Activated gamma-delta T cell treated with anti-CD3 and anti-CD28 coated beads, Interleukin-2, amount 50 U/mL, for 16 hours (primary cell): Measurements from ENCODE around the gene POP5.
"Not testable (repeated sequence)": the region's sequence is repeated elsewhere in the genome, so short reads cannot be mapped to it uniquely, and the experiment has no call there.

ENCODE experiments used
- DNase-seq: peaks from one replicate; pipeline ENCODE4 v3.0.0-alpha.2; 2020; ENCODE audit warnings: low read depth

POP5 gene, protein sequence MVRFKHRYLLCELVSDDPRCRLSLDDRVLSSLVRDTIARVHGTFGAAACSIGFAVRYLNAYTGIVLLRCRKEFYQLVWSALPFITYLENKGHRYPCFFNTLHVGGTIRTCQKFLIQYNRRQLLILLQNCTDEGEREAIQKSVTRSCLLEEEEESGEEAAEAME

DNA sequence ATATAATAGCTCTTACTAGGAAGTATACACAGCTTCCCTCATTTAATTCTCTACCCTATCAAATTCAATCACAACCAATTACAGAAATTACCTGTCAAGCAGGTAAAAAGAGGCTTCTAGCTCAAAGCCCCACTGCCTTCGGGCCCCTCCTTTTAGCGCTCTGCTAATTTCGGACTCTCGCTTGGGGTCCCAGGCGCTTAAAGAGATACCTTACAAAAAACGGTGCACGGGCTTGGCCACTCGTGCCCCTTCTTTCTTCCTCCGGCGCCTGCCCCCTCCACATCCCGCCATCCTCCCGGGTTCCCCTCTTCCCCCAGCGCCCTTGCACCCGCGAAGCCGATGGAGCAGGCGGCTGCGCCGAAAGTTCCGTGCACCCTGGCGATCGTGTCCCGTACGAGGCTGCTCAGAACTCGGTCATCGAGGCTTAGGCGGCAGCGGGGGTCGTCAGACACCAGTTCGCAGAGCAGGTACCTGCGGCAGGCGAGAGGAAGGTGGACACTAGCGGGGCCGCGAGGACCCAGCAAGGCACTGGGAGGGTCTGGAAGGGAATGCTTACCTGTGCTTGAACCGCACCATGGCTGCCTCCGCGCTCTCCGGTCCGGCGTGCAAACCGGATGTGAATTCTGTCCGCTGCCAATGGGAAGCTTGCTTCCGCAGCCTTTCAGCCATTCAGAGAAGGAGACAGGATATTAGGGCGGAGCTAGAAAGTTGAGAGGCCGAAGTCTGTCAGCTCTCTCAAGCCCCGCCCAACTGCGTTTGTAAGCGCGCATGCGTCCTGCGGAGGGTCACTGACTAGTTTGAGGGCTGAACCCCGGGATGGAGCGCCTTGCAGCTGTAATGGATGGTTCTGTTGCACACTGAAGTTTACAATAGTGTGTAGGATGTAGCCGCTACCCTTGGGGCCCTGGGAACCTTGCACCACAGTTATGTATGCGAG is at the start of gene POP5:
Gene POP5, minus strand, starts transcription at position 616 of the 937 bp plus-strand sequence. Its CDS starts 40 bp downstream, at position 576.
- peak; percentile 88 for DNase-seq

DNA sequence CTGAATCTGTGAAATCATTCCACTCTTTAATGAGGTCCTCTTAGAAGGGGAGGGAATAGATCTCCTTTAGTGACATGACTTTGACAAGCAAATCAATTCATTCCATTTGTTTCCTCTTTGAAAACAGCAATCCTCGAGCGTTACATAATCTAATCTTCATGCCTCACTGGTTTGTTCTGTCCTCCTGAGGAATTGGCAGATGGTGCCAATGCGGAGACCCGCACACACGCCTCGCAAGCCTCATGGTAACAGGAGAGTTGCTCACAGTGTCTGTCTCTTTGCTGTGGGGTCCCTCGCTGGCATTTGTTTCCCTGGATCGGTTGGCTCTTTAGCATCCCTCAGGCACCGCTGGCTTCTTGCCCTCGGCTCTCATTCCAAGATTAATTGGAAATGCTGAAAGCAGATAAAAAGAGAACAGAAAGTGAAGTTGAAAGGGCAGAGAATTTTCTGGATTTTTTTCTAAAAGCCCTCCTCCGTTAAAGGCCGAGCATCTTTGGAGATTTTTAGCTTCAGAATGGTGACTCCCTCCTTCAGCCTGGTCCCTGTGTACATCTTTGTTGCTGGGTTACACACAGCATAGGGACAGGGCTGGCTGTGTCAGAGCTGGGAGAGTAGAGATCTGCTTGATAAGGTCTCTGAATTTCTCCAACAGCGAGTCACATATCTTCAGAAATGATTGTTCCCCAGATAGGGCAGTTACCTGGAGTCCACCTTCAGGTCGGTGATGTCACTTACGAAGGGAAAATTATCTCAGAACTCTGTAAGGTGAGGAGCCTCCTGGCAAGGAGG is 49.1 kb upstream of the POP5 start:
- no peak for DNase-seq

DNA sequence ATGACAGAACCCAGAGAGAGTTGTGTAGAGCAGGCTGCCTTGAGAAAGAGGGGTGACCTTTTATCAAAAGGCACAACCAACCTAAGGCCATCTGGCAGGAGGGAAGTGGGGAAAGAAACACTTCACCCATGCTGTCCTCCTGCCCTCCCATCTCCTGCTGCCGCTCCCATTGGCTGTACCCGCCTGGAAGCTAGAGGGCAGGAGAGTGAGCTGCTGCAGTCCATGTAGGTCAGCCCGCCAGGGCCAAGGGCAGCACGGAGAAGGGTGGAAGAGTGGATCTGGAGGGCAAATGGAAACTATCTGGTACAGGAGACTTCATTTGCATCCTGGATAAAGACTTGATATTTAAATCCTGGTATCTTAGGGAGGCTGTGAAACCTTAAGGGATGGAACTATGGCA is 47.7 kb upstream of the POP5 start:
- DNase-seq = no peak

DNA sequence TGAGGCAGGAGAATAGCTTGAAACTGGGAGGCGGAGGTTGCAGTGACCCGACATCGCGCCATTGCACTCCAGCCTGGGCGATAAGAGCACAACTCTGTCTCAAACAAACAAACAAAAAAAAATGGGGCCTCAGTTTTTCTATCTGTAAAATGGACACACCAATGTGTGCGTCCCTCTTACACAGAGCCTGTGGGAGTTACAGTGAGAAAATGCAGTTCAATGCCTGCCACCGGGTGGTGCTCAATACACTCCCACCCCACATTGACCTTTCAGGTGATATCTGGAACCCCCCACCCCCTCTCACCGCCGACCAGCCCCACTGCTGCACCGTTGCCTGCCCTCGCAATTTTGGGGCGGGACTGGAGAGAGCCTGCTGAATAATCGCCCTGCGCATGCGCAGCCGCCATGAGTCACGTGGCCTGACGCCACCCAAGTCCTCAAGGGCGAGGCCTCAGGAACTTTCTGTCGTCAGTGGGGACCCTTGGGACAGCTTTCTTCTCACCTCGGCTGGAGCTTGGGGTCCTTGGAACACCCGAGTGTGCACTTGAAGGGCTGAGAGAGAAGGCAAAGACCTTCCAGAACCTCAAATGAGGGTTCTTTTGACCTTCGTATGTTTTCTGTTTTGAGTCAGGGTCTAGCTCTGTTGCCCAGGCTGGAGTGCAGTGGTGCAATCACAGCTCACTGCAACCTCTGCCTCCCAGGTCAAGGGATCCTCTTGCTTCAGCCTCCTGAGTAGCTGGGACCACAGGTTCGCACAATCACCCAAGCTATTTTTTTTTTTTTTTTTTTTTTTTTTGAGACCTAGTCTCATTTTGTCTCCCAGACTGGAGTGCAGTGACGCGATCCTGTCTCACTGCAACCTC is 44.6 kb upstream of the POP5 start:
- no peak for DNase-seq

DNA sequence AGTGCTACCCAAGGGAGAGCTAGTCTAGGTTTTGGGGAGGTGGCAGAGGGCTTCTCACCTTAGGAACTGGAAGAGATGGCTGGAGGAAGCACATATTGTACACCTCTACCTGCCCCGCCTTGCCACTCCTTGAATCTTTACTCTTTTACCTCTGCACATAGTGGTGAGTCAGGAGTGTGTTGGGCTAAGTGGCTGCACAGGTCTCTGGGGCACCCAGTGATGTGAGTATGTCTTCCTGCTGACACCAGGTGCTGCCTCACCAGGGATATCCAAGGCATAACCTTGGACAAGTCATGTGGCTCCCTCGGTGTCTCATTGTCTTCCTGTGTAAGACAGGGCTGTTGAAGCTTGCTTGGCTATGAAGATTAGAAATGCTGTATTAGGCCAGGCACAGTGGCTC is 39.4 kb upstream of the POP5 start:
- DNase-seq = no peak

DNA sequence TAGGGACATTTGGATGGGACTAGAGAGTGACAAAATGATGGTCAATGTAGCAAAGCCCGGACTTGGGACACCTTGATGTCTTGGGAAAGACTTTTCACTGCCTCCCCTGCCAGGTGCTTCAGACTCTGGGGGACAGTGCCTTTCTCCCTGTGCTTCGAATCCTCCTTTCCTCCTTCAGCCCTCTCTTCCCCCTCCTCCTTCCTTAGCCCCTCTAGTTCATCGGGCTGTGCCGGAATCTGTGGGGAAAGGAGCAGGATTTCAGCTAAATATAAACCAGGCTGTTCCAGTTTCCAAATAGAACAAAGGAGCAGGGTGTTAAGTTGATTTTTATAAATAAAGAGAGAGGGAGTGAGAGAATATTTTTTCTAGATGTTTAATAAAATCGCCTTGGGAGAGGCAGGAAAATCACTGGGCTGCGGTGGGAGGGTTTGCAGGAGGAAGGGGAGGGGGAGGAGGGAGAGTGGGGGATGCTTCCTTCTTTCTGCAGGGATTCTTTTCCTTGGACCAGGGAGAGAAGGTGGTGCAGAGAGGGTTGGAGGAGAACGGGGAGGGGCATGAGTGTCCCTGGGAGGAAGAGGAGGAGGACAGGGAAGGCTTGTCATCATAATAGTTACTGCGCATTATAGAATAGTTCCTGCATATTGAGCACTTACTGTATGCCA is 37.9 kb upstream of the POP5 start:
- DNase-seq = no peak

DNA sequence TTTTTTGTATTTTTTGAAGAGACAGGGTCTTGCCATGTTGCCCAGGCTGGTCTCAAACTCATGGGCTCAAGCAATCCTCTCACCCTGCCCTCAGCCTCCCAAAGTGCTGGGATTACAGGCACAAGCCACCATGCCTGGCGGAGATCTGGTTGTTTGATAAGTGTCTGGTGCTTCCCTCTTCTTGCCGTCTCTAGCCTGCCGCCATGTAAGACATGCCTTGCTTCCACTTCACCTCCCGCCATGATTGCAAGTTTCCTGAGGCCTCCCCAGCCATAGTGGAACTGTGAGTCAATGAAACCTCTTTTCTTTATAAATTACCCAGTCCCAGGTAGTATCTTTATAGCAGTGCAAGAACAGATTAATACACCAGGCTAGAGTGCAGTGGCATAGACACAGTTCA is 36.6 kb upstream of the POP5 start:
- DNase-seq = not testable (repeated sequence)

DNA sequence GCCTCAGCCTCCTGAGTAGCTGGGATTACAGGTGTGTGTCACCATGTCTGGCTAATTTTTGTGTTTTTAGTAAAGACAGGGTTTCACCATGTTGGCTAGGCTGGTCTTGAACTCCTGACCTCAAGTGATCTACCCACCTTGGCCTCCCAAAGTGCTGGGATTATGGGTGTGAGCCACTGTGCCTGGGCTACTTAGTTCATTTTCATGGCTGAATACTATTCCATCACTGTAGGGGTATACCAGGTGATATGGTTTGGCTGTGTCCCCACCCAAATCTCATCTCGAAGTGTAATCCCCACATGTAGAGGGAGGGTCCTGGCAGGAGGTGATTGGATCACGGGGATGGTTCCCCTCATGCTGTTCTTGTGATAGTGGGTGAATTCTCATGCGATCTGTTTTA is 36.0 kb upstream of the POP5 start:
- DNase-seq = not testable (repeated sequence)

DNA sequence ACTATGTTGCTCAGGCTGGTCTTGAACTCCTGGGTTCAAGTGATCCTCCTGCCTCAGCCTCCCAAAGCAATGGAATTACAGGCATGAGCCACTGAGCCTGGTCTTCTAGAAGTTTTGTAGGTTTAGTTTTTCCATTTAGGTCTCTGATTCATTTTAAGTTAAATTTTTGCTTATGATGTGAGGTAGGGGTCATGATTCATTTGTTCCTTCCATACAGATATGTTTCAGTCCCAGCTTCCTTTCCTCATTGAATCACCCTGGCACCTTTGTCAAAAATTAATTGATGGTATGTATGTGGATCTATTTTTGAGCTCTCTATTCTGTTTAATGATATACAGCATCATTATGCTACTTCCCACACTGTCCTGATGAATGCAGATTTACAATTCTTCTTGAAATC is 33.6 kb upstream of the POP5 start:
- no peak for DNase-seq

DNA sequence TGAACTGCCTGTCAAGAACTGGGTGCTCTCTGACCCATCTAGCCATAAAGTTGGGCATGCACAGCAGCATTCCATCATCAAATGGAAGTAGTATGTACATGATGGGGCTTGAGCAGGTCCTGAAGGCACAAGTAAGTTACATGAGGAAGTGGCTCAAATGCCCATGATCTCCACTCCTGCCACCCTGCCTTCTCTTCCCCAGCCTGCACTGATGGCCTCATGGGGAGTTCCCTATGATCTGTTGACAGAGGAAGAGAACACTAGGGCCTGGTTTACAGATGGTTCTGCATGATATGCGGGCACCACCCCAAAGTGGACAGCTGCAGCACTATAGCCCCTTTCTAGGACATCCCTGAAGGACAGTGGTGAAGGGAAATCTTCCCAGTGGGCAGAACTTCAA is 30.3 kb upstream of the POP5 start:
- not testable (repeated sequence) for DNase-seq

DNA sequence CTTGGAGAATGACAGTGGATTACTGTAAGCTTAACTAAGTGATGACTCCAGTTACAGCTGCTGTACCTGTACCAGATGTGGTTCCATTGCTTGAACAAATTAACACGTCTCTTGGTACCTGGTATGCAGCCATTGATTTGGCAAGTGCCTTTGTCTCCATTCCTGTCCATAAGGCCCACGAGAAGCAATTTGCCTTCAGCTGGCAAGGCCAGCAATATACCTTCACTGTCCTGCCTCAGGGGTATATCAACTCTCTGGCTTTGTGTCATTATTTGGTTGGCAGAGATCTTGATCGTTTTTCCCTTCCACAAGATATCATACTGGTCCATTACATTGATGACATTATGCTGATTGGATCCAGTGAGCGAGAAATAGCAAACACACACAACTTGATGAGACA is 29.4 kb upstream of the POP5 start:
- DNase-seq = no peak

DNA sequence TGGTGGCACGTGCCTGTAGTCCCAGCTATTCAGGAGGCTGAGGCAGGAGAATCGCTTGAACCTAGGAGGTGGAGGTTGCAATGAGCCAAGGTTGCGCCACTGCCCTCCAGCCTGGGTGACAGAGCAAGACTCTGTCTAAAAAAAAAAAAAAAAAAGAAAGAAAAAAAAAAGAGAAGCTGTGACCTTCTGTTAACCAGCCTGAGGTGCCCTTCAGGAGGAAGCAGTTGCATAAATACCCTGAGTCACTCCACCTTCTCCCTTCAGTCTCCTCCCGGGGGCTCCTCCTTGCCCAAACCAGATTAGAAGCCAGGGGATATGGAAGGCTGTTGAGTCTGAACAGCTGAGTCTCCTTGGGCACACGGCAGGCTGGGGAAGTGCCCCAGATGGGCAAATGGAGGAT is 21.2 kb upstream of the POP5 start:
- not testable (repeated sequence) for DNase-seq

DNA sequence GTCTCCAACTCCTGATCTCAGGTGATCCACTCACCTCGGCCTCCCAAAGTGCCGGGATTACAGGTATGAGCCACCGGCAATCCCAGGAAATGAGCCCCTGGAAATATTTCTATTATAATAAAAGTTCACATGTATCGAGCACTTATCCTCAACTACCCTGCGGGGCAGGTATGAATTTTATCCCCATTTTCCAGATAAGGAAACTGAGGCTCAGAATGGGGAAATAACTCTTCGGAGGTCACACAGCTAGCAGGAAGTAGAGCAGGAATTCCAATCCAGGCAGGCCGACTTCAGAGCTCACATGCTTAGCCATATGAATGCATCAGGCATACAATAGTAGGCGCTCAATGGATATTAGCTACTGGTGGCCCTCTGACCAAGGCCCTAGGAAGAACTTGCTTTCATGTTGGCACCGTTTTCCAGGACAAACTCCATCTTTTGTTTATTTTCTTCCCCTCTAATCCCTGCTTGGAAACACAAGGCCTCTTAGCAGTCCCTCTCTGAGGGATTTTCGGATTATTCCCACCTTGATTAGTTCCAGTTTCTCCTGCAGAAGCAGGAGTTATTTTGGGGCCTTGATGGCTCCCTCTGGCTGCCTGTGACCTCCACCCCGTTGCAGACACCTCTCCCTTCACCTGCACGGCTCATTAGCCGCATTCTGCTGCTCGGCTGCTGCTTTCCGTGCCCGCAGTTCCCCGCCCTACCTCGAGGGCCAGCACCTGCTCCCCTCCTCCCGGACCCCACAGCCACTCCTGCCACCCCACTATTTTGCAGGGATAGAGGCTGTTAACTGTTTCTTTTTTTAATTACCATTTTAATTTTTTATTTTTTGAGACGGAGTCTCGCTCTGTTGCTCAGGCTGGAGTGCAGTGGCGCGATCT is 18.7 kb upstream of the POP5 start:
- DNase-seq = no peak

DNA sequence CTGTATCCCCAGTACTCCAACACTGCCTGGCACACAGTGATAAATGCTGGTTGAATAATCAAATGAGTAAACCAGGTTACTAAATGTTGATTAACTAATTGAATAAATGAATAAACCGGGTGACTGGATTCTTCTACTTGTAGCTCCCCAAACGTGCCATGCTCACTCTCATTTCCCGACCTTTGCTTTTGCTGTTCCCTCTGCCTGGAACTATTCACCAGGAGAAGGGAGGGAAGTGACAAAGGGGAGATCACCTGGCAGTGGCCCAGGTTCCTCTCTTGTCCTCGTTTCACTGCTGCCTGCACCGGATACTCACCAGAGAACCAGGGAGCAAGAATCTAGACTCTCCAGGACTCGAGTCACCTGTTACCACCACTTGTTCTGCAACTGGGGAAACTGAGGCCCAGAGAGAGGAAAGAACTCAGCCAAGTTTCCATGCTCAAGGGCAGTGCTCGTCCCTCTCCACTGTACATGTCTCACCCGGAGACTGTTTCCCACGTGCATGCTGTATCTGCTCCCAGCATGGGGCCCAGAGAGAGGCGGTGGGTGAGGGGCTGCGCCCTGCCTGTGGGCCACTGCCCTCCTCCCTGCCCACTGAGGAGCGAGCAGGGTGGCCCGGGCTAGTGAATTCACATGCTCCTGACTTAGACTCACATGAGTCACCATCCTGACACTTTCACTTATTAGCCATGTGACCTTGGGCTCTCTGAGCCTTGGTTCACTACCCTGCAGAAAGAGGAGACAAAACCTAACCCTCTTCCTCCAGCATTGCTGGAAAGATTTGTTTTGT is 17.7 kb upstream of the POP5 start:
- no peak for DNase-seq

DNA sequence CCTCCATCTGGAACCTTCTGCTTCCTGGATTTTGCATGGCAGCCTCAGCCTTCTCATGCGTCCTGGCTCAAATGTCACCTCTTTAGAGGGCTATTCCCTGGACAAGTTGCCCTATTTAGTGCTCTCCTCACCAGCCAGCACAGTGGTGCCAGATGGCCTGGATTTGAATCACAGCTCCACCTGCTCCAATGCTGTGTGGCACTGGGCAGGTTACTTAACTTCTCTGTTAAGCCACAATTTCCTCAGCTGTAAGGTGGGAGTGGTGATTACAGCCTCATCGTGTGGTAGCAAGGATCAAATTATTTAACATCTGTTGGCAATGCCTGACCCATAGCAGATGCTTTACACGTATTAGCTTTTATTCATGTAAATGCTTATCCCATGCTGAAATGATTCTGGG is 16.7 kb upstream of the POP5 start:
- no peak for DNase-seq

DNA sequence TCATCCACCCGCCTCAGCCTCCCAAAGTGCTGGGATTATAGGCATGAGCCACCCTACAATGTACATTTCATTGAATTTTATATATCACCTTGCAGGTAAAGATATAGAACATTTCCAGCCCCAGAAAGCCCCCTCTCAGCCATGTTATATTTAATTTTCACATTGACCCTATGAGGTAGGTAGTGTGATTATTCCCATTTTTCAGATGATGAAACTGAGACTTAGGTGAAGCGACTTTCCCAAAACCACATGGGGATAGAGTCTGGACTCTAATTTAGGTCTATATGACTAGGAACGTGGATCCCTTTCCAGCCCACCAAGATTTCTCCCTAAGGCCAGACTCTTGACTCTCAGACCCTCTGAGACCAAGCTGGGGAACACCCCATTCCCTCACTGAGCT is 15.7 kb upstream of the POP5 start:
- no peak for DNase-seq

DNA sequence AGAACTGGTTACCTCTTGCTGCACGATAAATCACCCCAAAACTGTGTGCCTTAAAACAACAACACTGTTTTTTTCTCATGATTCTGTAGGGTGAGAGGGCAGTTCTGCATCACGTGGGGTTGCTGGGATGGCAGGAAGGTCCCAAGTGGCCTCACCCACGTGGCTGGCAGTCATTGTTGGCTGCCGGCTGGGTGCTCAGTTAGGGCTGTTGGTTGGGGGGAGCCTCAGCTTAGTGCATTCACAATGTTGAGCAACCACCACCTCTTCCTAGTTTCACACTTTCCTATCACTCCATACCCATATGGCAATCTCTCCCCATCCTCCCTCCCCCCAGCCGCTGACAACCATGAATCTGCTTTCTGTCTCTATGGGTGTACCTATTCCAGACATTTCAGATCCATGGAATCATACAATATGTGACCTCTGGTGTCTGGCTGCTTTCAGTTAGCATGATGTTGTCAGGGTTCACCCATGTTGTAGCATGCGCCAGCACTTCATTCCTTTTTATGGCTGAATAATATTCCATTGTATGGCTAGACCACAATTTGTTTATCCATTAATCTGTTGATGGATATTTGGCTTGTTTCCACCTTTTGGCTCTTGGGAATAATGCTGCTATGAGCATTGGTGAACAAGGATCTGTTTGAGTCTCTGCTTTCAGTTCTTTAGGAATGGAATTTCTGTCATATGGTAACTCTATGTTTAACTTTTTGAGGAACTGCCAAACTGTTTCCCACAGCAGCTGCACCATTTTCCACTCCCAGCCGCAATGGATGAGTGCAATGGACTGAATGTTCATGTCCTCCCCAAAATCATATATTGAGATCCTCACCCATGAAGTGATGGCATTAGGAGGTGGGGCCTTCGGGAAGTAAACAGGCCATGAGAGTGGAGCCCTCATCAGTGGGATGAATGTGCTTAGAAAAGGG is 11.2 kb upstream of the POP5 start:
- DNase-seq = no peak

DNA sequence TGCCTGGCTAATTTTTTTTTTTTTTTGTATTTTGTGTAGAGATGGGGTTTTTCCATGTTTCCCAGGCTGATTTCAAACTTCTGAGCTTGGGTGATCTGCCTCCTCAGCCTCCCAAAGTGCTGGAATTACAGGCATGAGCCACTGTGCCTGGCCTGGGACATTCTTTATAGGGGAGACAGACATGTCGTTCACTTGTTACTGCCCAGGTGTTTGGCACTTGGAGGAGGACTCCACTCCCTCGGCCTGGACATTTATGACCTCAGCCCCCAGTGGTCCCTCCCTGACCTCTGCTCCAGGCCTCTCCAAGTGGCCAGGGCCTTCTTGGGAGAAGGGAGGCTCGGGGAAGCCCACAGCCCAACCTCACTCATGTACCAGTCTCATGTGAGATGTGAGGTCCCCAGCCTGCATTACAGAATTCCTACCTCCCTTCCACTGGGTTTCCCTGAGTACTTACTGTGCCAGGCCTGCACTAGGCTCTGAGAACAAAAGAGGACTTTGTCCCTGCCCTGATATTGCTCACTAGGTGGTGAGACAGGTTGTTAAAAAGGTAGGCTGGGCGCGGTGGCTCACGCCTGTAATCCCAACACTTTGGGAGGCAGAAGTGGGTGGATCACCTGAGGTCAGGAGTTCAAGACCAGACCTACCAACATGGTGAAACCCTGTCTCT is 9.7 kb upstream of the POP5 start:
- no peak for DNase-seq
